ENCODE results near the gene KRT10. TPM values are rescaled to one million over a fixed set of nuclear protein-coding genes. Genes with fewer than 3 reads are reported as not detected.
"Not testable (repeated sequence)": the region's sequence is repeated elsewhere in the genome, so short reads cannot be mapped to it uniquely, and the experiment has no call there.

KRT10 gene
- total and polyA plus RNA-seq, 9 of the 15 experiments (the other 6 are each of a cell fraction or from before 2014, with no cell fraction given), result 47.0 to 179 (median 76.2) TPM

- H3K9me3 ChIP-seq (replicated peaks; ENCODE audit: control insufficient read depth, insufficient read depth, low read depth, low read length); H3K9ac ChIP-seq (ENCODE audit: insufficient read depth in 1 of 2, low read depth in 2 of 2, low read length in 2 of 2); POLR2A ChIA-PET; H2AFZ ChIP-seq (ENCODE audit: low read depth, low read length); H3K27ac ChIP-seq (ENCODE audit: extremely low read depth, low read depth, low read length); BruUV-seq (replicated peaks); H4K20me1 ChIP-seq (replicated peaks; ENCODE audit: control insufficient read depth, insufficient read depth, low read length); DNase-seq (ENCODE audit: extremely low read depth in 1 of 4, low spot score in 3 of 4); FAIRE-seq; H3K9me1 ChIP-seq (ENCODE audit: control insufficient read depth, insufficient read depth, low read length); H3K27me3 ChIP-seq (ENCODE audit: control insufficient read depth in 2 of 2, insufficient read depth in 2 of 2, low read length in 2 of 2); H3K4me2 ChIP-seq (ENCODE audit: insufficient read depth, low read length); in situ Hi-C loops (cut with MboI); H3K4me3 ChIP-seq; ATAC-seq: not testable (repeated sequence)
- peak; percentile 96 for TF ChIP-seq ZNF146 (CRISPR knock-in tag; IDR thresholded peaks at IDR 0.05; ENCODE audit: unreplicated experiment)
- peak in 1 of 2 experiments; percentile 64; a peak in 1 of 4 replicates for TF ChIP-seq KDM1A (IDR thresholded peaks at IDR 0.05)
- TF ChIP-seq BCOR (IDR thresholded peaks at IDR 0.05), result peak; percentile 77
- peak; percentile 13 for TF ChIP-seq RBM25 (IDR thresholded peaks at IDR 0.05; ENCODE audit: low read depth, low read length, severe bottlenecking)
- Histone ChIP-seq H3K36me3 (ENCODE audit: control insufficient read depth, insufficient read depth, low read length) (peaks cover 18% of the 10 kb centered on the region), H3K79me2 (ENCODE audit: control insufficient read depth, insufficient read depth, low read length) (peaks cover 27% of the 10 kb centered on the region), H3K4me1 (replicated peaks in 1 of 2; ENCODE audit: control insufficient read depth in 2 of 2, insufficient read depth in 2 of 2, low read length in 2 of 2) (peaks cover 0 to 10% of the 10 kb centered on the region in 2 experiments; a peak in 3 of 5 replicates)
- 39% methylated on average over 3 of the region's 3 CpGs for WGBS (ENCODE audit: insufficient coverage, low coverage, missing lambda C conversion rate)
- CTCF ChIA-PET (ENCODE audit: low intra/inter-chr PET ratio), result interaction anchor here (0.6 kb wide), 1 partner anchor 1123 kb away, joined by 5 read pairs; no protein-coding TSS in a partner anchor
- intact Hi-C loops (cut with micrococcal nuclease), result loop anchor here (5.0 kb wide), 1 partner anchor 853 kb away; no protein-coding TSS in a partner anchor
Observed at GRCh38 chr17:40814657-40815056, 7.8 kb downstream of the KRT10 start.

- Histone ChIP-seq H3K27ac (ENCODE audit: extremely low read depth, low read depth, low read length) (no peak overlapping the region), H2AFZ (ENCODE audit: low read depth, low read length) (no peak overlapping the region), H3K36me3 (ENCODE audit: control insufficient read depth, insufficient read depth, low read length) (peaks cover 18% of the 10 kb centered on the region), H3K4me2 (ENCODE audit: insufficient read depth, low read length) (no peak overlapping the region), H3K27me3 (ENCODE audit: control insufficient read depth in 2 of 2, insufficient read depth in 2 of 2, low read length in 2 of 2) (no peaks in the 10 kb centered on the region), H4K20me1 (replicated peaks; ENCODE audit: control insufficient read depth, insufficient read depth, low read length) (no peaks in the 10 kb centered on the region), H3K9me1 (ENCODE audit: control insufficient read depth, insufficient read depth, low read length) (peaks cover 5% of the 10 kb centered on the region), H3K4me1 (replicated peaks in 1 of 2; ENCODE audit: control insufficient read depth in 2 of 2, insufficient read depth in 2 of 2, low read length in 2 of 2) (peaks cover 0 to 10% of the 10 kb centered on the region in 2 experiments; a peak in 3 of 5 replicates), H3K4me3 (no peak overlapping the region), H3K9me3 (replicated peaks; ENCODE audit: control insufficient read depth, insufficient read depth, low read depth, low read length) (no peaks in the 10 kb centered on the region), H3K79me2 (ENCODE audit: control insufficient read depth, insufficient read depth, low read length) (peaks cover 20% of the 10 kb centered on the region), H3K9ac (ENCODE audit: insufficient read depth in 1 of 2, low read depth in 2 of 2, low read length in 2 of 2) (no peak overlapping the region)
- no peak for FAIRE-seq
- DNase-seq (ENCODE audit: extremely low read depth in 1 of 4, low spot score in 3 of 4), result no peak
- ATAC-seq, result no peak
- in situ Hi-C loops (cut with MboI) (no loop called here), intact Hi-C loops (cut with micrococcal nuclease) (no loop called here)
- ChIA-PET CTCF (ENCODE audit: low intra/inter-chr PET ratio) (no interaction called here), POLR2A (no interaction called here)
- no TSS peak for BruUV-seq (replicated peaks)
- 45% methylated on average over 4 of the region's 4 CpGs for WGBS (ENCODE audit: insufficient coverage, low coverage, missing lambda C conversion rate)
- TF ChIP-seq LEF1 (IDR thresholded peaks at IDR 0.05) (no peak), NR4A1 (CRISPR knock-in tag; IDR thresholded peaks at IDR 0.05) (no peak), NR4A1 (tag; IDR thresholded peaks at IDR 0.05) (no peak), SPI1 (IDR thresholded peaks at IDR 0.05; ENCODE audit: borderline replicate concordance, low read depth, low read length) (no peak), RNF2 (IDR thresholded peaks at IDR 0.05) (no peak), ZNF830 (CRISPR knock-in tag; IDR thresholded peaks at IDR 0.05) (no peak), MAFF (IDR thresholded peaks at IDR 0.05; ENCODE audit: low read length) (no peak), FOXA3 (CRISPR knock-in tag; conservative IDR thresholded peaks at IDR 0.05 in 1 of 2, IDR thresholded peaks at IDR 0.05 in 1 of 2) (no peak), EGR1 (conservative IDR thresholded peaks at IDR 0.05) (no peak), PRPF4 (IDR thresholded peaks at IDR 0.05; ENCODE audit: insufficient read depth, low read depth, low read length, poor library complexity, severe bottlenecking) (no peak), YBX1 (IDR thresholded peaks at IDR 0.05) (no peak), ZNF324 (CRISPR knock-in tag; IDR thresholded peaks at IDR 0.05) (no peak)
- TF ChIP-seq, protein P1, sequence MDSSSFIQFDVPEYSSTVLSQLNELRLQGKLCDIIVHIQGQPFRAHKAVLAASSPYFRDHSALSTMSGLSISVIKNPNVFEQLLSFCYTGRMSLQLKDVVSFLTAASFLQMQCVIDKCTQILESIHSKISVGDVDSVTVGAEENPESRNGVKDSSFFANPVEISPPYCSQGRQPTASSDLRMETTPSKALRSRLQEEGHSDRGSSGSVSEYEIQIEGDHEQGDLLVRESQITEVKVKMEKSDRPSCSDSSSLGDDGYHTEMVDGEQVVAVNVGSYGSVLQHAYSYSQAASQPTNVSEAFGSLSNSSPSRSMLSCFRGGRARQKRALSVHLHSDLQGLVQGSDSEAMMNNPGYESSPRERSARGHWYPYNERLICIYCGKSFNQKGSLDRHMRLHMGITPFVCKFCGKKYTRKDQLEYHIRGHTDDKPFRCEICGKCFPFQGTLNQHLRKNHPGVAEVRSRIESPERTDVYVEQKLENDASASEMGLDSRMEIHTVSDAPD (CRISPR knock-in tag; IDR thresholded peaks at IDR 0.05), result no peak
Observed at GRCh38 chr17:40813804-40814203, 8.6 kb downstream of the KRT10 start.
